ENCODE results near the gene OR5K1. TPM values are rescaled to one million over a fixed set of nuclear protein-coding genes. Genes with fewer than 3 reads are reported as not detected.
A peak's percentile ranks its signal among the peaks of the same experiment; 100 is the strongest.

OR5K1 gene
- total RNA-seq, 4 donors from 2014 or later: not detected

GRCh38 chr3:98501270-98501669 lies 38.3 kb downstream of the OR5K1 start:
- WGBS, 2 donors: 67 to 82% methylated on average over 4 of the region's 4 CpGs
- no peak for DNase-seq (ENCODE audit: low spot score in 2 of 2)
- no peak overlapping the region for H3K4me3 ChIP-seq (ENCODE audit: low read depth, poor library complexity, severe bottlenecking)
- no peak for TF ChIP-seq CTCF (IDR thresholded peaks at IDR 0.05)
- TF ChIP-seq POLR2A (IDR thresholded peaks at IDR 0.05): no peak
- intact Hi-C loops (cut with DNase I; ENCODE audit: low total_unique reads): no loop called here

GRCh38 chr3:98501863-98502576 lies 39.0 kb downstream of the OR5K1 start:
- no peak overlapping the region for H3K4me3 ChIP-seq (ENCODE audit: low read depth, poor library complexity, severe bottlenecking)
- DNase-seq (ENCODE audit: low spot score in 2 of 2): no peak
- no peak for TF ChIP-seq CTCF (IDR thresholded peaks at IDR 0.05)
- intact Hi-C loops (cut with DNase I; ENCODE audit: low total_unique reads): no loop called here
- WGBS, 2 donors: 49 to 66% methylated on average over 5 of the region's 5 CpGs

GRCh38 chr3:98504539-98504938 lies 41.5 kb downstream of the OR5K1 start:
- TF ChIP-seq POLR2A (IDR thresholded peaks at IDR 0.05) (no peak), CTCF (IDR thresholded peaks at IDR 0.05) (no peak)
- DNase-seq (ENCODE audit: low spot score in 2 of 2): no peak
- WGBS, 2 donors: 78 to 84% methylated on average over 4 of the region's 4 CpGs
- no peak overlapping the region for H3K4me3 ChIP-seq (ENCODE audit: low read depth, poor library complexity, severe bottlenecking)
- intact Hi-C loops (cut with DNase I; ENCODE audit: low total_unique reads): no loop called here

- intact Hi-C loops (cut with DNase I; ENCODE audit: low total_unique reads): no loop called here
- DNase-seq (ENCODE audit: low spot score in 2 of 2): no peak
- H3K4me3 ChIP-seq (ENCODE audit: low read depth, poor library complexity, severe bottlenecking): no peak overlapping the region
- TF ChIP-seq POLR2A (IDR thresholded peaks at IDR 0.05) (no peak), CTCF (IDR thresholded peaks at IDR 0.05) (no peak)
- 92 to 100% methylated on average over 2 of the region's 2 CpGs for WGBS, 2 donors
Observed at GRCh38 chr3:98508582-98508981, 45.6 kb downstream of the OR5K1 start.

GRCh38 chr3:98512576-98512975 lies 49.6 kb downstream of the OR5K1 start:
- no peak overlapping the region for H3K4me3 ChIP-seq (ENCODE audit: low read depth, poor library complexity, severe bottlenecking)
- WGBS, 2 donors: 79 to 87% methylated on average over 4 of the region's 4 CpGs
- no peak for TF ChIP-seq POLR2A (IDR thresholded peaks at IDR 0.05)
- no peak for TF ChIP-seq CTCF (IDR thresholded peaks at IDR 0.05)
- intact Hi-C loops (cut with DNase I; ENCODE audit: low total_unique reads): no loop called here
- DNase-seq (ENCODE audit: low spot score in 2 of 2): no peak

- DNase-seq (ENCODE audit: low spot score in 2 of 2): peak in 1 of 2 donors; percentile 63
- no peak overlapping the region for H3K4me3 ChIP-seq (ENCODE audit: low read depth, poor library complexity, severe bottlenecking)
- TF ChIP-seq POLR2A (IDR thresholded peaks at IDR 0.05): no peak
- intact Hi-C loops (cut with DNase I; ENCODE audit: low total_unique reads): no loop called here
- WGBS, 2 donors: 55 to 61% methylated on average over 4 of the region's 4 CpGs
Observed at GRCh38 chr3:98513091-98513511, 50.1 kb downstream of the OR5K1 start.
